Measurements from ENCODE around the gene SYF2. TPM values are rescaled to one million over a fixed set of nuclear protein-coding genes. Genes with fewer than 3 reads are reported as not detected.
"Not testable (repeated sequence)": the region's sequence is repeated elsewhere in the genome, so short reads cannot be mapped to it uniquely, and the experiment has no call there.

The SYF2 gene
- polyA plus RNA-seq, 1 of the 3 experiments (the other 2 are of a cell fraction) = 31.1 TPM

- H3K4me3 ChIP-seq (ENCODE audit: low read depth in 2 of 2, low read length in 1 of 2); H3K36me3 ChIP-seq (replicated peaks in 1 of 2; ENCODE audit: control insufficient read depth in 1 of 2, insufficient read depth in 2 of 2, low read length in 1 of 2); H4K20me1 ChIP-seq (ENCODE audit: insufficient read depth); H2AFZ ChIP-seq (ENCODE audit: low read depth); H3K4me1 ChIP-seq (ENCODE audit: control insufficient read depth in 1 of 2, insufficient read depth in 2 of 2, low read depth in 1 of 2, low read length in 1 of 2); H3K27ac ChIP-seq (ENCODE audit: low read depth in 2 of 2, low read length in 1 of 2); H3K27me3 ChIP-seq (ENCODE audit: insufficient read depth); H3K79me2 ChIP-seq (ENCODE audit: insufficient read depth); H3F3A ChIP-seq (replicated peaks; ENCODE audit: insufficient read depth); H3K9me2 ChIP-seq; H3K9ac ChIP-seq; POLR2A ChIA-PET; H3K9me3 ChIP-seq; H3K4me2 ChIP-seq; CTCF ChIA-PET; DNase-seq: not testable (repeated sequence)
- WGBS (ENCODE audit: low lambda C conversion rate) = 80% methylated on average over 2 of the region's 2 CpGs
Observed at GRCh38 chr1:25278358-25278757, 46.1 kb upstream of the SYF2 start.

- H3F3A ChIP-seq (replicated peaks; ENCODE audit: insufficient read depth); CTCF ChIA-PET; POLR2A ChIA-PET; H4K20me1 ChIP-seq (ENCODE audit: insufficient read depth); H3K27ac ChIP-seq (ENCODE audit: low read depth in 2 of 2, low read length in 1 of 2); H3K4me3 ChIP-seq (ENCODE audit: low read depth in 2 of 2, low read length in 1 of 2); DNase-seq; H3K79me2 ChIP-seq (ENCODE audit: insufficient read depth); H3K9me3 ChIP-seq; H3K9ac ChIP-seq; H3K9me2 ChIP-seq; H3K4me1 ChIP-seq (ENCODE audit: control insufficient read depth in 1 of 2, insufficient read depth in 2 of 2, low read depth in 1 of 2, low read length in 1 of 2); H3K27me3 ChIP-seq (ENCODE audit: insufficient read depth); H3K36me3 ChIP-seq (replicated peaks in 1 of 2; ENCODE audit: control insufficient read depth in 1 of 2, insufficient read depth in 2 of 2, low read length in 1 of 2); H3K4me2 ChIP-seq; H2AFZ ChIP-seq (ENCODE audit: low read depth): not testable (repeated sequence)
- WGBS (ENCODE audit: low lambda C conversion rate) = no CpG with 5 or more reads among the region's 1 CpG
Observed at GRCh38 chr1:25277295-25277694, 45.0 kb upstream of the SYF2 start.

- POLR2A ChIA-PET; H3F3A ChIP-seq (replicated peaks; ENCODE audit: insufficient read depth): not testable (repeated sequence)
Observed at GRCh38 chr1:25275648-25276047, 43.3 kb upstream of the SYF2 start.

GRCh38 chr1:25272238-25272637 is 39.9 kb upstream of the SYF2 start, which contains the start of gene RHD:
TSS of gene RHD (plus strand) at chr1:25272509. CDS start at chr1:25272548, 39 bp downstream.
- H3K4me2 ChIP-seq; H3K9me2 ChIP-seq; H3K9ac ChIP-seq; H3F3A ChIP-seq (replicated peaks; ENCODE audit: insufficient read depth); H3K27me3 ChIP-seq (ENCODE audit: insufficient read depth); POLR2A ChIA-PET; H3K79me2 ChIP-seq (ENCODE audit: insufficient read depth); H3K4me1 ChIP-seq (ENCODE audit: control insufficient read depth in 1 of 2, insufficient read depth in 2 of 2, low read depth in 1 of 2, low read length in 1 of 2); H3K36me3 ChIP-seq (replicated peaks in 1 of 2; ENCODE audit: control insufficient read depth in 1 of 2, insufficient read depth in 2 of 2, low read length in 1 of 2); H2AFZ ChIP-seq (ENCODE audit: low read depth); H4K20me1 ChIP-seq (ENCODE audit: insufficient read depth); DNase-seq; H3K9me3 ChIP-seq; H3K4me3 ChIP-seq (ENCODE audit: low read depth in 2 of 2, low read length in 1 of 2); H3K27ac ChIP-seq (ENCODE audit: low read depth in 2 of 2, low read length in 1 of 2); CTCF ChIA-PET: not testable (repeated sequence)
- 87% methylated on average over 5 of the region's 8 CpGs for WGBS (ENCODE audit: low lambda C conversion rate)

More at GRCh38 chr1:25275648-25276047, 43.3 kb upstream of the SYF2 start:
- H3K4me2 ChIP-seq; DNase-seq; H3K4me3 ChIP-seq (ENCODE audit: low read depth in 2 of 2, low read length in 1 of 2); H3K27ac ChIP-seq (ENCODE audit: low read depth in 2 of 2, low read length in 1 of 2); H2AFZ ChIP-seq (ENCODE audit: low read depth); H3K27me3 ChIP-seq (ENCODE audit: insufficient read depth); H3K9me3 ChIP-seq; H3K4me1 ChIP-seq (ENCODE audit: control insufficient read depth in 1 of 2, insufficient read depth in 2 of 2, low read depth in 1 of 2, low read length in 1 of 2); H3K9me2 ChIP-seq; H3K9ac ChIP-seq; H4K20me1 ChIP-seq (ENCODE audit: insufficient read depth); CTCF ChIA-PET; H3K36me3 ChIP-seq (replicated peaks in 1 of 2; ENCODE audit: control insufficient read depth in 1 of 2, insufficient read depth in 2 of 2, low read length in 1 of 2); H3K79me2 ChIP-seq (ENCODE audit: insufficient read depth): not testable (repeated sequence)
- WGBS (ENCODE audit: low lambda C conversion rate) = 53% methylated on average over 4 of the region's 4 CpGs

GRCh38 chr1:25268143-25268760 is 36.0 kb upstream of the SYF2 start:
- Histone ChIP-seq H2AFZ (ENCODE audit: low read depth) (peak overlapping the region; percentile 89), H3K4me3 (ENCODE audit: low read depth in 2 of 2, low read length in 1 of 2) (peak overlapping the region in 1 of 2 experiments; percentile 48; a peak in 3 of 4 replicates), H3K27ac (ENCODE audit: low read depth in 2 of 2, low read length in 1 of 2) (peak overlapping the region in 1 of 2 experiments; percentile 43; a peak in 2 of 4 replicates)
- H3K27me3 ChIP-seq (ENCODE audit: insufficient read depth); H3K4me2 ChIP-seq; DNase-seq; H3K79me2 ChIP-seq (ENCODE audit: insufficient read depth); CTCF ChIA-PET; H3F3A ChIP-seq (replicated peaks; ENCODE audit: insufficient read depth); H3K9me3 ChIP-seq; H4K20me1 ChIP-seq (ENCODE audit: insufficient read depth); H3K9ac ChIP-seq; POLR2A ChIA-PET; H3K36me3 ChIP-seq (replicated peaks in 1 of 2; ENCODE audit: control insufficient read depth in 1 of 2, insufficient read depth in 2 of 2, low read length in 1 of 2); H3K4me1 ChIP-seq (ENCODE audit: control insufficient read depth in 1 of 2, insufficient read depth in 2 of 2, low read depth in 1 of 2, low read length in 1 of 2); H3K9me2 ChIP-seq: not testable (repeated sequence)
- 59% methylated on average over 13 of the region's 14 CpGs for WGBS (ENCODE audit: low lambda C conversion rate)
